HAP-1 (cell line): ENCODE data around the gene NFXL1.

ENCODE experiments used
- DNase-seq, 2 experiments: peaks; one replicate each; pipeline ENCODE4 v3.0.0-alpha.2; 2016 to 2020; ENCODE audit warnings: low spot score in 2 of 2
- H3K27me3 ChIP-seq: fragments of 250-450 bp; sonication (Bioruptor Pico); 2 replicates; pipeline ENCODE4 v1.5.1; 2020; ENCODE audit warnings: low read depth, mild to moderate bottlenecking, moderate library complexity
- H3K36me3 ChIP-seq: fragments of 250-450 bp; sonication (Bioruptor Pico); replicated peaks from 2 replicates; pipeline ENCODE4 v1.5.1; 2020; ENCODE audit warnings: mild to moderate bottlenecking
- H3K4me1 ChIP-seq: fragments of 250-450 bp; sonication (Bioruptor Pico); 2 replicates; pipeline ENCODE4 v1.5.1; 2020; ENCODE audit warnings: mild to moderate bottlenecking
- H3K4me3 ChIP-seq: fragments of 250-450 bp; sonication (Bioruptor Pico); 2 replicates; pipeline ENCODE4 v1.5.1; 2020; ENCODE audit warnings: mild to moderate bottlenecking, moderate library complexity
- H3K9me3 ChIP-seq: fragments of 250-450 bp; sonication (Bioruptor Pico); 2 replicates; pipeline ENCODE4 v1.5.1; 2020; ENCODE audit warnings: mild to moderate bottlenecking, moderate library complexity
- in situ Hi-C: fragments of 300-500 bp; cut with MboI; formaldehyde crosslinking; loops from 3 replicates; pipeline ENCODE4 v1.14.3; 2020; ENCODE audit warnings: low sequenced_read_pairs, inconsistent platforms, mixed read lengths

NFXL1 gene

GRCh38 chr4:47863486-47863885 lies 50.9 kb downstream of the NFXL1 start:
- no peaks in the 10 kb centered on the region; the same call in 1 of the 2 replicates for H3K36me3 ChIP-seq
- H3K4me3 ChIP-seq: no peak overlapping the region

GRCh38 chr4:47862297-47862696 lies 52.1 kb downstream of the NFXL1 start:
- in situ Hi-C loops: no loop called here
- no peak for DNase-seq
- H3K36me3 ChIP-seq: no peaks in the 10 kb centered on the region; the same call in 1 of the 2 replicates
- peaks cover under 1% of the 10 kb centered on the region for H3K4me1 ChIP-seq
- H3K27me3 ChIP-seq: no peaks in the 10 kb centered on the region
- H3K4me3 ChIP-seq: no peak overlapping the region
- no peaks in the 10 kb centered on the region for H3K9me3 ChIP-seq

More at GRCh38 chr4:47863486-47863885, 50.9 kb downstream of the NFXL1 start:
- Histone ChIP-seq H3K4me1 (no peaks in the 10 kb centered on the region), H3K27me3 (no peaks in the 10 kb centered on the region), H3K9me3 (no peaks in the 10 kb centered on the region)
- in situ Hi-C loops: no loop called here
- no peak for DNase-seq

- H3K27me3 ChIP-seq: no peaks in the 10 kb centered on the region
- in situ Hi-C loops: no loop called here
- no peak overlapping the region for H3K4me3 ChIP-seq
- no peaks in the 10 kb centered on the region for H3K9me3 ChIP-seq
- DNase-seq: no peak
- no peaks in the 10 kb centered on the region; the same call in 1 of the 2 replicates for H3K36me3 ChIP-seq
- peaks cover 12% of the 10 kb centered on the region for H3K4me1 ChIP-seq
Measured at GRCh38 chr4:47860305-47860704, 54.1 kb downstream of the NFXL1 start.

- no peak for DNase-seq
- H3K9me3 ChIP-seq: no peaks in the 10 kb centered on the region
- in situ Hi-C loops: no loop called here
- no peaks in the 10 kb centered on the region for H3K27me3 ChIP-seq
- no peak overlapping the region for H3K4me3 ChIP-seq
- H3K36me3 ChIP-seq: peaks cover 11% of the 10 kb centered on the region
- peaks cover 15% of the 10 kb centered on the region for H3K4me1 ChIP-seq
Measured at GRCh38 chr4:47858006-47858405, 56.4 kb downstream of the NFXL1 start.

GRCh38 chr4:47856713-47857112 lies 57.7 kb downstream of the NFXL1 start:
- in situ Hi-C loops: no loop called here
- Histone ChIP-seq H3K4me3 (no peak overlapping the region), H3K4me1 (peaks cover 15% of the 10 kb centered on the region), H3K27me3 (no peaks in the 10 kb centered on the region), H3K9me3 (no peaks in the 10 kb centered on the region), H3K36me3 (peaks cover 11% of the 10 kb centered on the region)
- no peak for DNase-seq

GRCh38 chr4:47855350-47855749 lies 59.0 kb downstream of the NFXL1 start:
- no peaks in the 10 kb centered on the region for H3K27me3 ChIP-seq
- no peak overlapping the region for H3K4me3 ChIP-seq
- peaks cover 23% of the 10 kb centered on the region for H3K36me3 ChIP-seq
- peaks cover 15% of the 10 kb centered on the region for H3K4me1 ChIP-seq
- no peak for DNase-seq
- H3K9me3 ChIP-seq: no peaks in the 10 kb centered on the region
- in situ Hi-C loops: no loop called here

- no peak for DNase-seq
- no peak overlapping the region for H3K4me3 ChIP-seq
- in situ Hi-C loops: no loop called here
- no peaks in the 10 kb centered on the region for H3K27me3 ChIP-seq
- no peaks in the 10 kb centered on the region for H3K9me3 ChIP-seq
- H3K4me1 ChIP-seq: peaks cover 12% of the 10 kb centered on the region
- H3K36me3 ChIP-seq: peaks cover 35% of the 10 kb centered on the region
Measured at GRCh38 chr4:47852136-47852535, 62.2 kb downstream of the NFXL1 start.

- Histone ChIP-seq H3K9me3 (no peaks in the 10 kb centered on the region), H3K27me3 (no peaks in the 10 kb centered on the region), H3K4me1 (peaks cover 2% of the 10 kb centered on the region; the same call in 1 of the 2 replicates), H3K4me3 (no peak overlapping the region), H3K36me3 (peaks cover 37% of the 10 kb centered on the region)
- DNase-seq: no peak
- in situ Hi-C loops: no loop called here
Measured at GRCh38 chr4:47849466-47849865, 64.9 kb downstream of the NFXL1 start.

- Histone ChIP-seq H3K36me3 (peaks cover 36% of the 10 kb centered on the region), H3K9me3 (no peaks in the 10 kb centered on the region)
- in situ Hi-C loops: no loop called here
Measured at GRCh38 chr4:47848041-47848440, 66.3 kb downstream of the NFXL1 start.

GRCh38 chr4:47842985-47843384 lies 71.4 kb downstream of the NFXL1 start:
- no peaks in the 10 kb centered on the region for H3K27me3 ChIP-seq
- peaks cover 2% of the 10 kb centered on the region; the same call in 1 of the 2 replicates for H3K4me1 ChIP-seq
- H3K36me3 ChIP-seq: peaks cover 19% of the 10 kb centered on the region
- DNase-seq: no peak
- no peaks in the 10 kb centered on the region for H3K9me3 ChIP-seq
- no peak overlapping the region for H3K4me3 ChIP-seq
- in situ Hi-C loops: no loop called here

More at GRCh38 chr4:47848041-47848440, 66.3 kb downstream of the NFXL1 start:
- Histone ChIP-seq H3K27me3 (no peaks in the 10 kb centered on the region), H3K4me3 (no peak overlapping the region), H3K4me1 (peaks cover under 1% of the 10 kb centered on the region; the same call in 1 of the 2 replicates)
- no peak for DNase-seq

GRCh38 chr4:47840291-47840690 lies 74.1 kb downstream of the NFXL1 start:
- no peak for DNase-seq
- in situ Hi-C loops: no loop called here
- Histone ChIP-seq H3K9me3 (no peaks in the 10 kb centered on the region), H3K4me3 (no peak overlapping the region), H3K36me3 (peaks cover 8% of the 10 kb centered on the region), H3K27me3 (no peaks in the 10 kb centered on the region), H3K4me1 (peaks cover 7% of the 10 kb centered on the region)

GRCh38 chr4:47839259-47839658 lies 75.1 kb downstream of the NFXL1 start:
- Histone ChIP-seq H3K9me3 (no peaks in the 10 kb centered on the region), H3K36me3 (peaks cover 6% of the 10 kb centered on the region), H3K27me3 (no peaks in the 10 kb centered on the region), H3K4me1 (peaks cover 7% of the 10 kb centered on the region), H3K4me3 (no peak overlapping the region)
- DNase-seq: no peak
- in situ Hi-C loops: loop anchor here (5.0 kb wide), 1 partner anchor 152 kb away; no protein-coding TSS in a partner anchor

- Histone ChIP-seq H3K27me3 (no peaks in the 10 kb centered on the region), H3K36me3 (no peaks in the 10 kb centered on the region; the same call in 1 of the 2 replicates), H3K4me1 (peaks cover 7% of the 10 kb centered on the region), H3K9me3 (no peaks in the 10 kb centered on the region), H3K4me3 (no peak overlapping the region)
- in situ Hi-C loops: loop anchor here (5.0 kb wide), 1 partner anchor 151 kb away; no protein-coding TSS in a partner anchor
- DNase-seq: peak in 1 of 2 experiments; percentile 15
Measured at GRCh38 chr4:47838445-47838844, 75.9 kb downstream of the NFXL1 start.

GRCh38 chr4:47837908-47838294 lies 76.5 kb downstream of the NFXL1 start, which contains the start of gene CORIN:
TSS of gene CORIN (minus strand) at chr4:47838067. CDS start at chr4:47837949, 118 bp downstream.
- no peaks in the 10 kb centered on the region; the same call in 1 of the 2 replicates for H3K9me3 ChIP-seq
- in situ Hi-C loops: loop anchor here (5.0 kb wide), 1 partner anchor 151 kb away; no protein-coding TSS in a partner anchor
- H3K27me3 ChIP-seq: no peaks in the 10 kb centered on the region
- DNase-seq: peak in 1 of 2 experiments; percentile 28
- H3K4me3 ChIP-seq: peak within 1 kb of the TSS; percentile 49
- H3K36me3 ChIP-seq: no peaks in the 10 kb centered on the region
- H3K4me1 ChIP-seq: peaks cover 7% of the 10 kb centered on the region
